ENCODE measurements around the gene BABAM2. TPM values are rescaled to one million over a fixed set of nuclear protein-coding genes. Genes with fewer than 3 reads are reported as not detected.

Gene BABAM2
- total RNA-seq, 2 experiments from 2014 or later, result 41.8 to 47.2 TPM

DNA sequence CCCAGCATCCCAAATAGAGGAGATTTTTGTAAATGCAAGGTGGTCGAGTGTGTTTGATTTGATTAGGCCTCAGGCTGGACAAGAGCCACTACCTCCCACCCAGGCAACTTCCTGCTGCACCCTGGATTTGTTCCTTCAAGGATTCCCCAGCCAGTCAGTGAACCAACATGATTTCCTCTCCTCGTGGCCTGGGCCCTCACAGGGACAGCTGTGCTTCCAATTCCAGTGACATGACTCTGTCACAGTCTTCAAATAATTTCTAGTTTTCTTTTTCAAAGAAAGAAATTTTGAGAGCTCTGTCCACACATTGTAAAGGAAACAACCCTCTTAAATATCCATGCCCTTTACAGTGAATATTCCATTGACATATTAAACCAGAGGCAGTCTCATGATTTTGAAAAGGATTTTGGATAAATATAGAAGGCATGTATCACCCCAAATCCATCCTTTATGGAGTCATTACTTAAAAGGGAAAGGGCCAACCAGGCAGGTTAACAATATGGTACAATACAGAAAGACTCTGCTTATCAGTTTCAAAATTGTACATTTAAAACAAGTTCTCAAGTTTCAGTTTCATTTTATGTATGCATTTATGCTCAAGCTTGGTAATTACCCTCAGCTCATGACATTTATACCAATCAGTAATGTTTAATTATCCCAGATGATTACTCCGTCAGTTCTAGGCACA lies 380.8 kb downstream of the BABAM2 start:
- peaks cover 32% of the 10 kb centered on the region for H3K4me1 Mint-ChIP-seq (ENCODE audit: low read depth)
- intact Hi-C loops (cut with micrococcal nuclease), result loop anchor here (1.0 to 2.0 kb wide), 2 partner anchors 19 to 369 kb away; no protein-coding TSS in a partner anchor
- H3K27me3 Mint-ChIP-seq (ENCODE audit: low read depth), result no peaks in the 10 kb centered on the region
- H3K4me3 Mint-ChIP-seq, result no peak overlapping the region
- DNase-seq, result no peak
- H3K27ac Mint-ChIP-seq, result no peak overlapping the region
- CTCF ChIA-PET, result no interaction called here
- H3K36me3 Mint-ChIP-seq (ENCODE audit: low read depth), result peaks cover 9% of the 10 kb centered on the region
- H3K9me3 Mint-ChIP-seq, result no peaks in the 10 kb centered on the region

DNA sequence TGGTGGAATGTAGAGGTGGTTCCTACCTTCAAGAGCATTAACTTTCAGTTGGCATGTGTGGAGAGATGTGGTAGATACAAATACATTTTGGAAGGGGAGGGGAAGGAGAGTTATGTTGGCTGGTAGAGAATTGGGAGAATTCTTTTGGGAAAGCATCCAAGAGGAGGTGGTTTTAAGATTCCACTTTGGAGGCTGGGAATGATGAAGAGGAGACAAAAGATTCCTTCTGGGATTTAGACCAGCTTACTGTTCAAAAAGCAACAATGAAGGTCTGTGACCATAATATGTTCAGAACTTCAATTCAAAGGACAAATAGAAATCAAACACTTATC lies 381.4 kb downstream of the BABAM2 start:
- CTCF ChIA-PET, result interaction anchor here (0.6 kb wide), 1 partner anchor 12 kb away, joined by 7 read pairs; no protein-coding TSS in a partner anchor
- H3K27me3 Mint-ChIP-seq (ENCODE audit: low read depth), result no peaks in the 10 kb centered on the region
- H3K9me3 Mint-ChIP-seq, result no peaks in the 10 kb centered on the region
- no peak for DNase-seq
- no peak overlapping the region for H3K27ac Mint-ChIP-seq
- peaks cover 9% of the 10 kb centered on the region for H3K36me3 Mint-ChIP-seq (ENCODE audit: low read depth)
- H3K4me3 Mint-ChIP-seq, result no peak overlapping the region
- peaks cover 37% of the 10 kb centered on the region for H3K4me1 Mint-ChIP-seq (ENCODE audit: low read depth)
- intact Hi-C loops (cut with micrococcal nuclease), result loop anchor here (1.0 to 2.0 kb wide), 2 partner anchors 20 to 369 kb away; no protein-coding TSS in a partner anchor

DNA sequence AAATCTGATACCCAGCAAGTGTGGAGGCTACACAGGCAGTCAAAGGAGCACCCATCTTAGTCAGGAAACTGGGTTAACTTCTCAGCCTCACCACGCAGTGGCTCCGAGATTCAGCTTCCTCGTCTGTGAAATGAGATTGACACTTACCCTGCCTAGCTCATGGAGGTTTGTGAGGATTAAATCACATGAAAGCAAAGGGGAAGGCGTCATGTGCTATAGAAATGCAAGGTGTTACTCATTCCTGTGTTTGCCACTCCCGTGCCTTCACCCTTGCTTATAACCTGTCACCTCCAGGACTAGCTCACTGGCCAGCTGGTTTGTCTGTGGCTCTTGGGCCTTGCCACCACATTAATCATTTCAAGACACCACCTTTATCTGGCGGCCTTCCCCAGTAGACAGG lies 383.2 kb downstream of the BABAM2 start:
- Mint-ChIP-seq H3K27ac (no peak overlapping the region), H3K9me3 (no peaks in the 10 kb centered on the region), H3K27me3 (ENCODE audit: low read depth) (no peaks in the 10 kb centered on the region), H3K4me1 (ENCODE audit: low read depth) (peaks cover 38% of the 10 kb centered on the region), H3K4me3 (no peak overlapping the region), H3K36me3 (ENCODE audit: low read depth) (peaks cover 11% of the 10 kb centered on the region)
- CTCF ChIA-PET, result interaction anchor here (0.6 kb wide), 1 partner anchor 741 kb away, joined by 3 read pairs; no protein-coding TSS in a partner anchor
- intact Hi-C loops (cut with micrococcal nuclease), result no loop called here
- DNase-seq, result peak; percentile 27

DNA sequence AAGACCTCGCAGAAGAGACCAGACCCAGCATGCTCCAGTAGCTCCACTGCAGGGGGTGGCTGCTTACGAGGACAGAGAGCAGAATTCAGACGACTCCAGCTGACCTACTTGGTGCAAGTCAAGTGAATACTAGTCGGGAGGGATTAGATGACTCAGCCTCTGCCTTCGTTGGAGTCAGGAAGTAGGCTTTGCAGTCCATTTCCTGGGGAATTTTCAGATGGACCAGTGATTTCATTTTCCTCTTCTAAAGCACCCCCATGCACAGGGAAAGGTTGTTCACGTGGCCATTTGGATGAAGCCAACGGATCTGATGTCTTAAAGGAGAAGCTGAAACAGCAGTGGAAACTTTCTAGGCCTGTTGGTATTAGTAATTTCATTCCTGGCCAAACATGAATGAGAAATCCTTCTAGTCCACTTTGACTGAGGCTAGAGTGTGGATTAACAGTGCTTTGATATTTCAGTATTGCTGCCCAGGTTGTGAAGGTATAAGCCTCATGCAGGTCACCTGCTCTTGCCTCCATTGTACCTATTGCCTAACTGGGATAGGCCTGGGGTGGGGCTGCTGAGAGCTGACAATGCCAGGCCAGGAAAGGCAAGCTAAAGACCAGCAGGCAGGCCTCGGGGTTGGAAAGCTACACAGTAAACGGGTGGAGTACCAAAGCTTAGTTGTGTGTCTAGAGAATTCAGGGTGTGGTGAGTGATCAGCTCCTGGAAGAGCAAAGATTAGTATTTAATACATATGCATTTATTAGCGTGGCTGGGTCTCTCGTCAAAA lies 384.6 kb downstream of the BABAM2 start:
- Mint-ChIP-seq H3K36me3 (ENCODE audit: low read depth) (peaks cover 11% of the 10 kb centered on the region), H3K4me3 (no peak overlapping the region), H3K4me1 (ENCODE audit: low read depth) (peaks cover 38% of the 10 kb centered on the region), H3K9me3 (no peaks in the 10 kb centered on the region), H3K27me3 (ENCODE audit: low read depth) (no peaks in the 10 kb centered on the region), H3K27ac (no peak overlapping the region)
- CTCF ChIA-PET, result interaction anchor here (1.1 kb wide), 1 partner anchor 389 kb away, joined by 3 read pairs; no protein-coding TSS in a partner anchor
- intact Hi-C loops (cut with micrococcal nuclease), result loop anchor here (5.0 kb wide), 2 partner anchors 172 to 318 kb away; no protein-coding TSS in a partner anchor
- DNase-seq, result no peak

DNA sequence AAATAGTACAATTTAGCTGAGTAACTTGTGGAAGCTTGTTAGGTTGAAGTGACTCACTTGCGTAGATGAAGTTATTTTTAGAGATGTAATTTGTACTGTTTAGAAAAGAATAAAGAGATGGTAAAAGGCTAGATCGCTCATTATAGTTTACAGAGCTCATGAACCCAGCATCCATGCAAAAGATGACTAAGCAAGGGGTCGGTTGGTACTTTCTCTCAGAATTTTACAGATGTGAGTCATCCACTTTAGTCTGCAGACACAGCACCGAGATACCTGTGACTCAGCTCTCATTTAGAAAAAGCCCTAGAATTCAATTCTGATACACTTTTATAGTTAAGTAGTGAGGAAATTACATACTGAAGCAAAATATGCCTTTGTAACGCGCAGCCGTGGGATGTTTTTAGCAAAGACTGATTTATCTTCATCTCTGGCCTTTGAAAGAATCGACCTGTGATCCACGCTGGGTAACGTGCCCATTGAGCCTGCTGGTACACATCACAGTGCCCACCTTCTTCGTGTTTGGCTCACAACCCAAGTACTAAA lies 385.6 kb downstream of the BABAM2 start:
- Mint-ChIP-seq H3K36me3 (ENCODE audit: low read depth) (peaks cover 9% of the 10 kb centered on the region), H3K27me3 (ENCODE audit: low read depth) (no peaks in the 10 kb centered on the region), H3K4me3 (no peak overlapping the region), H3K9me3 (no peaks in the 10 kb centered on the region), H3K4me1 (ENCODE audit: low read depth) (peaks cover 35% of the 10 kb centered on the region), H3K27ac (peak overlapping the region; percentile 38)
- intact Hi-C loops (cut with micrococcal nuclease), result loop anchor here (1.0 to 5.0 kb wide), 4 partner anchors 24 to 319 kb away; no protein-coding TSS in a partner anchor
- CTCF ChIA-PET, result interaction anchor here (1.1 kb wide), 1 partner anchor 388 kb away, joined by 3 read pairs; no protein-coding TSS in a partner anchor
- DNase-seq, result peak; percentile 56

DNA sequence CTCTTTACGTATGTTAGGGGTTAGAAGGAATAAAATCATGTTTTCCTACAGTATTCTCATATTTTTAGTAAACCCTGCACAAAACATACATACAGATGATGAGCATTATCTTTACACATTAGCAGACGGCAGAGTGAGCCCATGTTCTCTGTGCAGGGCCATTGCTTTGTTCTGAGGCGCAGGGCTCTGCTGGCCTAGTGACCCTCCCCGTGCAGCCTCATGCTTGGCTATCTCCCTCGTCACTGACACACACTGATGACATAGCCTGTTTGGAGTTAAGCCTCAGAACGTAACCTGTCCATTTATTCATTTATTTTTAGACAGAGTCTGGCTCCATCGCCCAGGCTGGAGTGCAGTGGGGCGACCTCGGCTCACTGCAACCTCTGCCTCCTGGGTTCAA lies 386.3 kb downstream of the BABAM2 start:
- CTCF ChIA-PET, result no interaction called here
- H3K9me3 Mint-ChIP-seq, result no peaks in the 10 kb centered on the region
- H3K27me3 Mint-ChIP-seq (ENCODE audit: low read depth), result no peaks in the 10 kb centered on the region
- DNase-seq, result no peak
- peaks cover 8% of the 10 kb centered on the region for H3K36me3 Mint-ChIP-seq (ENCODE audit: low read depth)
- peaks cover 28% of the 10 kb centered on the region for H3K4me1 Mint-ChIP-seq (ENCODE audit: low read depth)
- intact Hi-C loops (cut with micrococcal nuclease), result loop anchor here (1.0 to 5.0 kb wide), 4 partner anchors 25 to 320 kb away; no protein-coding TSS in a partner anchor
- no peak overlapping the region for H3K4me3 Mint-ChIP-seq
- H3K27ac Mint-ChIP-seq, result no peak overlapping the region

DNA sequence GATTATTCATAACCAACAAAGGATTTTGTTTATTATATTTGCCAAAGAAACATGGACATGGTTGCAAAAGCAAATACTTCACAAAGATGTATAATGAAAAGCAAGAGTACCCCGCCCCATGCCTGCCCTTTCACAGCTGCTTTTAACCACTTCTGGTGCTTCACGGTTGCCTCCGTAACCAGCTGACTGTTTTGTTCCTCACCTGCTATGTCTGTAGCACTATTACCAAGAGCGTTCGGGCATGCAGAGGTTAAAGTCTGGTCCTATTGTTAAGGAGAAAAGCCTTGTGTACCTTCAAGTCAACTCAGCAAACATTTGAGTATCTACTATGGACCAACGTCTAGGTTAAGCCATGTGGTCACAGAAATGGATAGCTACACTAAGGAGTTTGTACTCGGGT lies 386.9 kb downstream of the BABAM2 start:
- Mint-ChIP-seq H3K36me3 (ENCODE audit: low read depth) (peaks cover 9% of the 10 kb centered on the region), H3K4me3 (no peak overlapping the region), H3K27me3 (ENCODE audit: low read depth) (no peaks in the 10 kb centered on the region), H3K4me1 (ENCODE audit: low read depth) (peaks cover 23% of the 10 kb centered on the region), H3K9me3 (no peaks in the 10 kb centered on the region), H3K27ac (no peak overlapping the region)
- CTCF ChIA-PET, result interaction anchor here (0.7 kb wide), 1 partner anchor 88 kb away, joined by 3 read pairs; no protein-coding TSS in a partner anchor
- DNase-seq, result no peak
- intact Hi-C loops (cut with micrococcal nuclease), result loop anchor here (5.0 kb wide), 2 partner anchors 170 to 320 kb away; no protein-coding TSS in a partner anchor

DNA sequence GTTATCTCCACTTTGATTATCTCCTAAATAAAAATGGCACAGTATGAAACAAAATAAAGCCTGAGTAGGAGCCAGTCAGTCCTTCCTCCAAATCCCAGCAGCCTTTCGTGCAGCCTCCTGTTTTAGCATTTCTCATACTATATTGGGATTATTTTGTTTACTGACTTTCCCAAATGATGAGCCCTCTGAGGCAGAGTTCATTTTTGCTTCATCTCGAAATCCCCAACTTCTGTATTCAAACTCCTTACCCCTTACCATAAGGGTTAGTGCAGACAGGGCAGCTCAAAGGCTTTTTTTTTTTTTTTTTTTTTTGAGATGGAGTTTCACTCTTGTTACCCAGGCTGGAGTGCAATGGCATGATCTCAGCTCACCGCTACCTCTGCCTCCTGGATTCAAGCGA lies 388.8 kb downstream of the BABAM2 start:
- Mint-ChIP-seq H3K9me3 (no peaks in the 10 kb centered on the region), H3K4me1 (ENCODE audit: low read depth) (peaks cover 21% of the 10 kb centered on the region), H3K27me3 (ENCODE audit: low read depth) (no peaks in the 10 kb centered on the region), H3K27ac (no peak overlapping the region), H3K36me3 (ENCODE audit: low read depth) (peaks cover 7% of the 10 kb centered on the region), H3K4me3 (no peak overlapping the region)
- no peak for DNase-seq
- CTCF ChIA-PET, result no interaction called here
- intact Hi-C loops (cut with micrococcal nuclease), result loop anchor here (5.0 kb wide), 2 partner anchors 168 to 322 kb away; no protein-coding TSS in a partner anchor

DNA sequence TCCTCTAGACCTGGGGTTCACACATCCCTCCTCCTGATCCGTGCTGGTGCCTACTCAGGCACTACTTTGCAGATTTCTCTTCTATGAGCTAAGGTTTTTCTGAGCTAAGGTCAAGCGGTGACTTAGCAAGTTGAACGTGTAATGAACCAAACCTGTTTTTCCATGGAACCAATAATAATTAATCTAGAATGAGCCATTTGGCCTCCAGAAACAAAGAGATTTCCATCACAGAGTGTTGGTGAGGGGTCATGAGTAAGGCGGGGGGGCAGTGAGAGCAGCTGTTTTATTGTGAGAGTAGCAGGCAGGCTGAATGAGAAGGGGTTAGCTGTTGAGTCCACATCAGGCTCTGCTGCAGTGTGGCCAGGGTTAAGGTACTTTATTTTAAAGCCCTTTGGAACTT lies 390.1 kb downstream of the BABAM2 start:
- intact Hi-C loops (cut with micrococcal nuclease), result no loop called here
- no peak overlapping the region for H3K27ac Mint-ChIP-seq
- CTCF ChIA-PET, result no interaction called here
- H3K4me1 Mint-ChIP-seq (ENCODE audit: low read depth), result peaks cover 13% of the 10 kb centered on the region
- H3K9me3 Mint-ChIP-seq, result no peaks in the 10 kb centered on the region
- peaks cover 5% of the 10 kb centered on the region for H3K36me3 Mint-ChIP-seq (ENCODE audit: low read depth)
- H3K4me3 Mint-ChIP-seq, result no peak overlapping the region
- no peaks in the 10 kb centered on the region for H3K27me3 Mint-ChIP-seq (ENCODE audit: low read depth)
- DNase-seq, result no peak

DNA sequence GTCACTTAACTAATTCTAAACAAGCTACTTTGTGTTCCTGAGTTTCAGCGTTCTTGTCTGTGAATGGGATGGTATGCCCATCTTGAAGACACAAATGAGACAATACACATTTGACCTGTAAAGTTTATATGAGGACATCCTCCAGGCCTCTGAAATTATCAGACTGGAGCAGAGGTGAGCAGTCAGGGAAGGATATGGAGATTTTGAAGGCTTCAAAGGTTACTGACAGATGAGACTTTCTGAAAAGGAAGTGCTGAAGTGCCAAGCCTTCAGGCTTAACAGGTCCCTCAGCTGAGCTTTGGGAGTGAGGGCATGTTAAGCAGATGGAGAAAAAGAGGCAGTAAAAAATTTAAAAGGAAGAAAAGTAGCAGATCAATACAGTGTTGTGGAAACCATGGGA lies 391.2 kb downstream of the BABAM2 start:
- CTCF ChIA-PET, result no interaction called here
- peaks cover 5% of the 10 kb centered on the region for H3K36me3 Mint-ChIP-seq (ENCODE audit: low read depth)
- H3K9me3 Mint-ChIP-seq, result no peaks in the 10 kb centered on the region
- H3K27ac Mint-ChIP-seq, result no peak overlapping the region
- no peak overlapping the region for H3K4me3 Mint-ChIP-seq
- peaks cover 2% of the 10 kb centered on the region for H3K4me1 Mint-ChIP-seq (ENCODE audit: low read depth)
- DNase-seq, result no peak
- H3K27me3 Mint-ChIP-seq (ENCODE audit: low read depth), result no peaks in the 10 kb centered on the region
- intact Hi-C loops (cut with micrococcal nuclease), result no loop called here

DNA sequence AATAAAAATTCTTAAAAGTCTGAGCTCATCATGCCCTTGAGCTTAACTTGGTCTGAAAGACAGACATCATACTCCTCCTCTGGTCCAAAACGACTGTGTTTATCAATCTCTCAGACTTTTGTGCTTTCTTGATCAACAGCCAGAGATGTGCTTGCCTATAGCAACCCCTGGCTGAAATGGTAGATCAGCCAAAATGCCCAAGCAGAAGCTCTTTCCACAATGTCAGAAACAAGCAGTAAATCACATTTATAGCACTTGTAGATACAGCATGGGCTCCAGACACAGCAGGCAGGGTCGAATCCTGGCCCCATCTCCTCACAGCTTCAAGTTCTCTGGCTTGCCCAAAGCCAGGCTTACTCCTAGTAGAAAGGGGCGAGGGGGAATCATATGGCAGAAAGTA lies 391.7 kb downstream of the BABAM2 start:
- peaks cover 5% of the 10 kb centered on the region for H3K36me3 Mint-ChIP-seq (ENCODE audit: low read depth)
- no peaks in the 10 kb centered on the region for H3K4me1 Mint-ChIP-seq (ENCODE audit: low read depth)
- intact Hi-C loops (cut with micrococcal nuclease), result no loop called here
- DNase-seq, result no peak
- CTCF ChIA-PET, result no interaction called here
- H3K27ac Mint-ChIP-seq, result no peak overlapping the region
- no peak overlapping the region for H3K4me3 Mint-ChIP-seq
- no peaks in the 10 kb centered on the region for H3K9me3 Mint-ChIP-seq
- no peaks in the 10 kb centered on the region for H3K27me3 Mint-ChIP-seq (ENCODE audit: low read depth)

DNA sequence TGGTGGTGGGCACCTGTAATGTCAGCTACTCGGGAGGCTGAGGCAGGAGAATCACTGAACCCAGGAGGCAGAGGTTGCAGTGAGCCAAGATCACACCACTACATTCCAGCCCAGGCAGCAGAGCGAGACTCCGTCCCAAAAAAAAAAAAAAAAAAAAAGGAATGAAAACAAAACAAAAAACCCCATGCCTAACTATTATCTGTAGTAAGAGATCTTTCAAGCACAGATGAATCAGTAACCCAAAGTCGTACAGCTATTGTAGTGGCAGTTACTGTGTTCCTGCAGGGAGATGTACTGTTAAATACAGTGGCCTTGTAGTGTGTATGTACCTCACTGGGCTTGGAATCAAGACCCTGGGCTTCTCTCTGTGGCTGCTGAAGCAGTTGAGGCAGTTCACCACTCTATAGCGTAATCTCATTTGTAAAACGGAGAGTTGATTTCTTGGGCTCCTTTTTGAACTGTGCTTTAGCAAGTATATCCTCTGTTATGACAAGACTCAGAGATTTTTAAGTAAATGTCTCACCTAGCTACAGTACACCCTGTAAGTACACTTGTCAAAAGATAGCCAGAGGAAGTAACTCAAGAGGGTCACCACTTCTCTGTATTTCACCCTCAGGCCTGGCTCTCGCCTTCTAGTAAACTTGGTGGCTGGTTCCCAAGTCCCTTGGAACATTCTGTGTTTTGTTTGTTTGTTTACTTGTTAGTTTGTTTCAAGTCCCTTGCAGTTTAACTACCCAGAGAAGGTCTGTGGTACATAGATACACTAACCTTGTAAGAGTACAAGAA lies 392.5 kb downstream of the BABAM2 start:
- Mint-ChIP-seq H3K27me3 (ENCODE audit: low read depth) (no peaks in the 10 kb centered on the region), H3K27ac (no peak overlapping the region), H3K9me3 (no peaks in the 10 kb centered on the region), H3K4me1 (ENCODE audit: low read depth) (no peaks in the 10 kb centered on the region), H3K4me3 (no peak overlapping the region), H3K36me3 (ENCODE audit: low read depth) (peaks cover 3% of the 10 kb centered on the region)
- intact Hi-C loops (cut with micrococcal nuclease), result no loop called here
- CTCF ChIA-PET, result no interaction called here
- DNase-seq, result no peak
